ENCODE data around the gene CLSTN1. TPM values are rescaled to one million over a fixed set of nuclear protein-coding genes. Genes with fewer than 3 reads are reported as not detected.

The CLSTN1 gene
- polyA plus RNA-seq, 2 donors = 45.8 to 55.4 TPM

Other genes with a start within 250 kb of the CLSTN1 start
- 1 to 10 TPM; 4.7 to 6.0 TPM for gene TMEM201, start 235.1 kb downstream of the CLSTN1 start, polyA plus RNA-seq
- 1 to 10 TPM; 3.2 to 4.2 TPM for gene PIK3CD, start 172.2 kb downstream of the CLSTN1 start, polyA plus RNA-seq
- 100 to 1,000 TPM; 173 to 242 TPM for gene CTNNBIP1, start 86.3 kb upstream of the CLSTN1 start, polyA plus RNA-seq
- 10 to 100 TPM in 1 of 2 donors, 1 to 10 TPM in 1; 9.7 to 15.8 TPM for gene LZIC, start 119.4 kb upstream of the CLSTN1 start, polyA plus RNA-seq
- gene NMNAT1, start 119.5 kb upstream of the CLSTN1 start, polyA plus RNA-seq = 1 to 10 TPM; 3.6 to 4.2 TPM
- 10 to 100 TPM; 47.6 to 66.9 TPM for gene RBP7, start 173.3 kb upstream of the CLSTN1 start, polyA plus RNA-seq
- 10 to 100 TPM; 15.6 to 23.2 TPM for gene UBE4B, start 209.0 kb upstream of the CLSTN1 start, polyA plus RNA-seq